HEK293T (cell line): ENCODE data around the gene NLRP9.

Experiments
- ARNT ChIP-seq: fragments of 450-650 bp; IDR thresholded peaks from 2 replicates; pipeline ENCODE4 v1.6.1; 2017; ENCODE audit warnings: mild to moderate bottlenecking
- BHLHE40 ChIP-seq: fragments of 450-650 bp; IDR thresholded peaks from 2 replicates; pipeline ENCODE4 v1.6.1; 2016; ENCODE audit warnings: mild to moderate bottlenecking, moderate library complexity, borderline replicate concordance
- ELF4 ChIP-seq: fragments of 450-650 bp; IDR thresholded peaks from 2 replicates; pipeline ENCODE4 v1.6.1; 2017; ENCODE audit warnings: antibody characterized with exemption
- FOXM1 ChIP-seq: fragments of 450-650 bp; IDR thresholded peaks from 2 replicates; pipeline ENCODE4 v1.6.1; 2017; ENCODE audit warnings: mild to moderate bottlenecking, borderline replicate concordance
- NFRKB ChIP-seq: fragments of 450-650 bp; IDR thresholded peaks from 2 replicates; pipeline ENCODE4 v1.6.1; 2016; ENCODE audit warnings: mild to moderate bottlenecking, moderate library complexity
- PKNOX1 ChIP-seq: fragments of 450-650 bp; IDR thresholded peaks from 2 replicates; pipeline ENCODE4 v1.6.1; 2016
- SP1 ChIP-seq: fragments of 450-650 bp; IDR thresholded peaks from 2 replicates; pipeline ENCODE4 v1.6.1; 2017
- ZNF384 ChIP-seq: fragments of 450-650 bp; IDR thresholded peaks from 2 replicates; pipeline ENCODE4 v1.6.1; 2016

GRCh38 chr19:55697698-55698097 lies 40.5 kb downstream of the NLRP9 start:
- TF ChIP-seq ELF4 (no peak), NFRKB (no peak), FOXM1 (no peak), ARNT (no peak), PKNOX1 (no peak), ZNF384 (no peak), SP1 (no peak), BHLHE40 (no peak)
